ENCODE results near the gene SNX2.

GRCh38 chr5:122816756-122817155 lies 41.9 kb downstream of the SNX2 start:
- no peak for TF ChIP-seq CTCF (IDR thresholded peaks at IDR 0.05)
- TF ChIP-seq POLR2A (IDR thresholded peaks at IDR 0.05), result no peak
